ENCODE data around the gene SLC41A3.
"Not testable (repeated sequence)": the region's sequence is repeated elsewhere in the genome, so short reads cannot be mapped to it uniquely, and the experiment has no call there.

SLC41A3 gene

GRCh38 chr3:126003447-126004190 lies 80.3 kb downstream of the SLC41A3 start:
- H3K4me3 ChIP-seq (ENCODE audit: low read depth, low read length): no peak overlapping the region
- no peak for TF ChIP-seq CTCF (IDR thresholded peaks at IDR 0.05; ENCODE audit: borderline replicate concordance, insufficient read depth, low read depth, low read length)

- no peak for TF ChIP-seq CTCF (IDR thresholded peaks at IDR 0.05; ENCODE audit: borderline replicate concordance, insufficient read depth, low read depth, low read length)
- no peak overlapping the region for H3K4me3 ChIP-seq (ENCODE audit: low read depth, low read length)
Measured at GRCh38 chr3:126002189-126002588, 81.7 kb downstream of the SLC41A3 start.

GRCh38 chr3:125996751-125997150 lies 87.2 kb downstream of the SLC41A3 start:
- not testable (repeated sequence) for H3K4me3 ChIP-seq (ENCODE audit: low read depth, low read length)

GRCh38 chr3:125990253-125990970 lies 93.5 kb downstream of the SLC41A3 start:
- no peak for TF ChIP-seq CTCF (IDR thresholded peaks at IDR 0.05; ENCODE audit: borderline replicate concordance, insufficient read depth, low read depth, low read length)
- peak overlapping the region; percentile 61 for H3K4me3 ChIP-seq (ENCODE audit: low read depth, low read length)

- H3K4me3 ChIP-seq (ENCODE audit: low read depth, low read length): not testable (repeated sequence)
Measured at GRCh38 chr3:125984951-125985350, 99.0 kb downstream of the SLC41A3 start.

GRCh38 chr3:125977104-125977503 lies 106.8 kb downstream of the SLC41A3 start:
- H3K4me3 ChIP-seq (ENCODE audit: low read depth, low read length): not testable (repeated sequence)

- H3K4me3 ChIP-seq (ENCODE audit: low read depth, low read length): not testable (repeated sequence)
Measured at GRCh38 chr3:125976003-125976390, 107.9 kb downstream of the SLC41A3 start.

GRCh38 chr3:125975245-125976002 lies 108.5 kb downstream of the SLC41A3 start:
- H3K4me3 ChIP-seq (ENCODE audit: low read depth, low read length): not testable (repeated sequence)

GRCh38 chr3:125971997-125972944 lies 111.7 kb downstream of the SLC41A3 start:
- peak; percentile 57 for TF ChIP-seq CTCF (IDR thresholded peaks at IDR 0.05; ENCODE audit: borderline replicate concordance, insufficient read depth, low read depth, low read length)
- H3K4me3 ChIP-seq (ENCODE audit: low read depth, low read length): not testable (repeated sequence)

- not testable (repeated sequence) for H3K4me3 ChIP-seq (ENCODE audit: low read depth, low read length)
Measured at GRCh38 chr3:125968701-125969592, 115.0 kb downstream of the SLC41A3 start, which contains the start of gene ROPN1B. Gene ROPN1B, plus strand, starts transcription at chr3:125969178. Its CDS starts 2,877 bp downstream, at chr3:125972055.

- not testable (repeated sequence) for H3K4me3 ChIP-seq (ENCODE audit: low read depth, low read length)
Measured at GRCh38 chr3:125968121-125968520, 115.8 kb downstream of the SLC41A3 start.

Data from GM12875 (cell line).